H1 (cell line): Measurements from ENCODE around the gene ITPKA.

Experiments
- EP300 ChIP-seq, 2 experiments: IDR thresholded peaks; 1 replicate in 1 of 2; 2 replicates in 1 of 2; pipeline ENCODE4 v1.6.1; 2011 to 2012; ENCODE audit warnings: low read depth in 2 of 2, low read length in 2 of 2, mild to moderate bottlenecking in 2 of 2, borderline replicate concordance in 1 of 2, inconsistent platforms in 1 of 2, moderate library complexity in 1 of 2
- EZH2 ChIP-seq: fragments of 200-600 bp; sonication (generic); IDR thresholded peaks from 2 replicates; pipeline ENCODE4 v1.7.1; 2012; ENCODE audit warnings: low read depth, mild to moderate bottlenecking, moderate library complexity, low read length, inconsistent platforms; ENCODE audit not compliant: severe bottlenecking
- GTF2F1 ChIP-seq: IDR thresholded peaks from 2 replicates; pipeline ENCODE4 v1.6.1; 2012; ENCODE audit warnings: low read depth, low read length, improper control_type of control experiment, borderline replicate concordance
- POLR2A ChIP-seq, 2 experiments: IDR thresholded peaks; 1 replicate in 1 of 2; 2 replicates in 1 of 2; pipeline ENCODE4 v1.6.1; 2011; ENCODE audit warnings: low read depth in 2 of 2, low read length in 2 of 2, mild to moderate bottlenecking in 2 of 2; ENCODE audit errors: control extremely low read depth in 1 of 2
- TCF12 ChIP-seq: IDR thresholded peaks from 2 replicates; pipeline ENCODE4 v1.6.1; 2011; ENCODE audit warnings: low read depth, mild to moderate bottlenecking, low read length
- YY1 ChIP-seq: IDR thresholded peaks from 2 replicates; pipeline ENCODE4 v1.6.1; 2011; ENCODE audit warnings: low read depth, mild to moderate bottlenecking, low read length
- TF ChIP-seq, protein P1 (sequence below), 3 experiments: IDR thresholded peaks; 1 replicate in 2 of 3; 2 replicates in 1 of 3; pipeline versions ENCODE4 v1.5.1 to v1.6.1; 2011; ENCODE audit warnings: low read length in 3 of 3, mild to moderate bottlenecking in 3 of 3, inconsistent platforms in 2 of 3, low read depth in 1 of 3, moderate library complexity in 1 of 3; ENCODE audit not compliant: insufficient read depth in 1 of 3; ENCODE audit errors: control extremely low read depth in 1 of 3

DNA sequence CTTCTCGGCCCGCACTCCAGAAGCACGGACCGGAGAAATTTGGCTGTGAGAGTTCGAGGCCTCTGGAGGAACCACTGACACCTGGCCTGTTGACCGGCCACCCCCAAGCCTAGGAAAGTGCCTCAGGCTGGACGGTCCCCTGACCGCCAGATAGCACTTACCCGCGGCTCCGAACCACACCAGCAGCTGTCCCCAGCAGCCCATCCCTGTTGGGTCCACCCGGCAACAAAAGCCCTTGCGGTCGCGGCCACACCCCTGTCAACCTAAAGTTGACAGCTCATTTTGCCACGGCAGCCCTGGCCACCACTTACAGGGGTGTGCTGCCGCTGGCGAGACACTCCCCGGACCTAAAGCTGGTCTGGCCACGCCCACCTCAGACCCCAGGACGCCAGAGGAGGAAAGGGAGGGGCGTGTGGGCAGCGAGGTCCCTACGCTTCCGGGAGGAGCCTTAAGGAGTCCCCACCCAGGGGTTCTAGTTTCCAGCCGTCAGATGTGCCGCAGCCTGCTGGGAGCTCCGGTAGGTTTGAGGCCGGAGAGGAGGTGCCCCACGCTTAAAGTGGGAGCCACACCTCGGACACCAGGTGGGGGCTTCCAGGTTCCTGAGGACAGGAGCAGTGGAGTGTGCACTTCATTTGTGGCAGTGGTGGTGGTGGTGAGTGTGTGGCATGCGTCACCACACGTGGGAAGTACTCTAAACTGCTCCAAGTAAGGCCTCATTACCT, 20.0 kb downstream of the ITPKA start, which contains the start of gene LTK:
- TF ChIP-seq, protein P1, sequence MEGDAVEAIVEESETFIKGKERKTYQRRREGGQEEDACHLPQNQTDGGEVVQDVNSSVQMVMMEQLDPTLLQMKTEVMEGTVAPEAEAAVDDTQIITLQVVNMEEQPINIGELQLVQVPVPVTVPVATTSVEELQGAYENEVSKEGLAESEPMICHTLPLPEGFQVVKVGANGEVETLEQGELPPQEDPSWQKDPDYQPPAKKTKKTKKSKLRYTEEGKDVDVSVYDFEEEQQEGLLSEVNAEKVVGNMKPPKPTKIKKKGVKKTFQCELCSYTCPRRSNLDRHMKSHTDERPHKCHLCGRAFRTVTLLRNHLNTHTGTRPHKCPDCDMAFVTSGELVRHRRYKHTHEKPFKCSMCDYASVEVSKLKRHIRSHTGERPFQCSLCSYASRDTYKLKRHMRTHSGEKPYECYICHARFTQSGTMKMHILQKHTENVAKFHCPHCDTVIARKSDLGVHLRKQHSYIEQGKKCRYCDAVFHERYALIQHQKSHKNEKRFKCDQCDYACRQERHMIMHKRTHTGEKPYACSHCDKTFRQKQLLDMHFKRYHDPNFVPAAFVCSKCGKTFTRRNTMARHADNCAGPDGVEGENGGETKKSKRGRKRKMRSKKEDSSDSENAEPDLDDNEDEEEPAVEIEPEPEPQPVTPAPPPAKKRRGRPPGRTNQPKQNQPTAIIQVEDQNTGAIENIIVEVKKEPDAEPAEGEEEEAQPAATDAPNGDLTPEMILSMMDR (IDR thresholded peaks at IDR 0.05; ENCODE audit: control extremely low read depth in 1 of 3, insufficient read depth in 1 of 3, low read depth in 1 of 3, low read length in 3 of 3) = no peak
- no peak for TF ChIP-seq EP300 (IDR thresholded peaks at IDR 0.05; ENCODE audit: borderline replicate concordance in 1 of 2, low read depth in 2 of 2, low read length in 2 of 2)
- TF ChIP-seq POLR2A (IDR thresholded peaks at IDR 0.05; ENCODE audit: control extremely low read depth in 1 of 2, low read depth in 2 of 2, low read length in 2 of 2) = no peak
- TF ChIP-seq EZH2 = no peak
- TF ChIP-seq TCF12 = no peak
- TF ChIP-seq YY1 = no peak
- no peak for TF ChIP-seq GTF2F1
